HPDE6-E6E7 (cell line): ENCODE measurements around the gene STK25.

Source experiments
- DNase-seq: peaks from one replicate; pipeline ENCODE4 v3.0.0; 2011; ENCODE audit warnings: missing footprints; ENCODE audit errors: extremely low spot score

Gene STK25

GRCh38 chr2:241493092-241493491 lies 15.3 kb downstream of the STK25 start:
- DNase-seq, result no peak

GRCh38 chr2:241492174-241492565 lies 16.2 kb downstream of the STK25 start:
- no peak for DNase-seq

- DNase-seq, result no peak
Measured at GRCh38 chr2:241491549-241492173, 16.7 kb downstream of the STK25 start.

- DNase-seq, result no peak
Measured at GRCh38 chr2:241490825-241491506, 17.4 kb downstream of the STK25 start.

- DNase-seq, result no peak
Measured at GRCh38 chr2:241489733-241490680, 18.4 kb downstream of the STK25 start.

DNA sequence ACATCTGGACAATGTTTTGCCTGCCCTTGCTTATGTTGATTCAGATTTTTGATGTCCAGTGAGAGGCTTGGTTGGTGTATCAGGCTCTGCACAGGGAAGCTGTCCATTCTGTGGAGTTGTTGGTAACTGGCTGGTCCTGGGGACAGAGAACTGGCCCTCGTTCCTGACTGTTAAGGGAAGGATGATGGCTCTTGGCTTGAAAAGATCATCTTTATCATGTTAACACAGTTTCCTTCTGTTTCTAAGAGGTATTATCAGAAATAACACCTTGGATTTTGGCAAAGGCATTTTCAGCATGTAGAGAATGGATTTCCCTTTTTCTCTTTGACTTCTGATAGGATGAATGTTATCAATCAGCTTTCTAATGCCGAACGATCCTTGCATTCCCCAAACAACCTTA lies 19.3 kb downstream of the STK25 start:
- DNase-seq, result no peak

DNA sequence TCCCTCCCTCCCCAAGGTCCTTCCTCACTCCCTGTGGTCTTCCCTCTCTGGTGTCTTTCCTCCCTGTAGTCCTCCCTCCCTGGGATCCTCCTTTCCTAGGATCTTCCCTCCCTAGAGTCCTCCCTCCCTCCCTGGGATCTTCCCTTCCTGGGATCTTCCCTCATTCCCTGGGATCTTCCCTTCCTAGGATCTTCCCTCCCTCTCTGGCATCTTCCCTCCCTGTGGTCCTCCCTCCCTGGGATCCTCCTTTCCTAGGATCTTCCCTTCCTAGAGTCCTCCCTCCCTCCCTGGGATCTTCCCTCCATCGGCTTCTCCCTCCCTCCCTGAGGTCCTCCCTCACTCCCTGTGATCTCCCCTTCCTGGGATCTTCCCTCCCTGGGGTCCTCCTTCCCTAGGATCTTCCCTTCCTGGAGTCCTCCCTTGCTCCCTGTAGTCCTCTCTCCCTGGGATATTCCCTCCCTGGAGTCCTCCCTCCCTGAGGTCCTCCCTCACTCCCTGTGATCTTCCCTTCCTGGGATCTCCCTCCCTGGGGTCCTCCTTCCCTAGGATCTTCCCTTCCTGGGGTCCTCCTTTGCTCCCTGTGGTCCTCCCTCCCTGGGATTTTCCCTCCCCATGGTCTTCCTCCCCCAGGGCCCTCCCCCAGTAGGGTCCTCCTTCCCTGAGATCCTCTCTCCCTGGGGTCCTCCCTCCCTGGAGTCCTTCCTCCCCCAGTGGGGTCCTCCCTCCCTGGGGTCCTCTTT lies 23.0 kb downstream of the STK25 start:
- no peak for DNase-seq

GRCh38 chr2:241483305-241483704 lies 25.1 kb downstream of the STK25 start:
- no peak for DNase-seq

DNA sequence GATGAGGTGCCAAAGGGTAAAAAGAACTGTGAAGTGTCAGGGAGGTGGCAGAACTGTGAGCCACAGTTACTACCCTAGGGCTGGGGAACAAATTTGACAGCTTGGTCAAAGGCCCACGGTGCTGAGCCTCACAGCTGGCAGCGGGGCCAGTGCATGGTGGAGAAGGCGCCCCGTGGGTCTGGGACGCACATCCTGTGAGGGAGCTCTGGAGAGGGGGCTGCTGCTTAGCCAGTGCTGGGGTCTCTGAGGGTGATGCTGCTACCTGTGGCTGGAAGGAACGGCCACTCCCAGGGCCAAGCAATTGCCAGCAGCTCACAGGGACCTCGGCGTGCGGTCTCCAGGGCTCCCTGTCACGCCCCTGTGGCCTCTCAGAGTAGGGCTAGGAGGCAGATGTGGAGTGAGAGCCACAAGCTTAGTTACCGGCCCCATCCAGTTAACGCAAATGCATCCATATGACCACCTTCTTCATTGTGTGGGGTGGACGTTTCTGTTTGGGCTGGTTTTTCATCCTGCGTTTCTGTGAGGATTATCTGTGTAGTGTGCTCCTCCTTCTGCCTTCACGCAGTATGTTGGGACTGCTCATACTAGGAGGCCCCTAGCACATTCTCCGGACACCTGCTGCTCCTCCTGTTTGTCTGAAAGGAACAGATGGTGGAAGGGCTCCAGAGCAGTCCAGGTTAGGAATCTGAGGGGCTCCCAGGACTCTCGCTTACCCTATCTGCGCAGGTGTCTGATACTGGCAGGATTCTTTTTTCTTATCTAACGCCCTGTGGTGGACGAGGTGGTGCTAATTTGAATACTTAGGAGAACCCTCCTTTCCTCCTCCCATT lies 26.0 kb downstream of the STK25 start:
- no peak for DNase-seq

DNA sequence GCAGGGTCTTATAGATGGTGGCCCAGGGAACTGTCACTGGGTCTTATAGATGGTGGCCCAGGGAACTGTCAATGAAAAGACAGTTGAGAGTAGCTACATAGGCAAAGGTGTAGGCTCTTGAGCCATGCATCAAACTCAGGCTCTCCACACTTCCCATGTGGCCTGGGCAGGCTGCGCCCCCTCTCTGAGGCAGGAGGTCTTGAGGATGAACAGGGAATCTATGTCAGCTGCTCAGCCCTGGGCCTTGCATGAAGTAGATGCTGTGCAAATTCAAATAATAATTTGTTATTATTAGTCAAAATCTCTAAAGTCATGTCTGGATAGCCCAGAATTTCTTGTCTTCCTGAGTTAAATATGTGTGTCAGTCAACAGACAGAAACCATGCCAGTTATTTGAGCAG lies 26.7 kb downstream of the STK25 start:
- DNase-seq, result no peak

- DNase-seq, result no peak
Measured at GRCh38 chr2:241479026-241479898, 29.1 kb downstream of the STK25 start.

DNA sequence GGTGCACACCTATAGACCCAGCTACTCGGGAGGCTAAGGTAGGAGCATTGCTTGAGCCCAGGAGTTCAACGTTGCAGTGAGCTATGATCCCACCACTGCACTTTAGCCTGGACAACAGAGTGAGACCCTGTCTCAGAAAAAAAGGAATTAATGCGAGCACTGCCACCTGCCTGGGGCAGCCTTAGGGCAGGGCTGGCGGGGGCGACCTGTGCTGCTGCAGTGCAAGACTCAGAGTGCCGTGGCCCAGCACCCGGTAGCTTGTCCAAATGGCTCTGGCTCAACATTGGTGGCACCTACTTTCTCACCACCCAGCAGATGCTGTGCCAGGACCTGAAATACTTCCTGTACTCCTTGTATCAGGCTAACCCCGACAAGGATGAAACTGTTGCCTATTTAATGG lies 30.2 kb downstream of the STK25 start:
- no peak for DNase-seq

DNA sequence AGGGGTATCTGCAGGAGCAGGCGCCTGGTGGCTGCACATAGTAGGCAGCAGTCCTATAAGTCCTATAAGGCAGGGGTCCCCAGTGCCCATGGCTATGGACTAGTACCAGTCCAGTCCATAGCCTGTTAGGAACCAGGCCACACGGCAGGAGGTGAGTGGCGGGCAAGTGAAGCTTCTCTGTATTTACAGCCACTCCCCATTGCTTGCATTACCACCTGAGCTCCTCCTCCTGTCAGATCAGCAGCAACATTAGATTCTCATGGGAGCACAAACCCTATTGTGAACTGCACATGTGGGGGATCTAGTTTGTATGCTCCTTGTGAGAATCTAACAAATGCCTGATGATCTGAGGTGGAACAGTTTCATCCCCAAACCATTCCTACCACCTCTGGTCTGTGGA lies 33.1 kb downstream of the STK25 start:
- no peak for DNase-seq

DNA sequence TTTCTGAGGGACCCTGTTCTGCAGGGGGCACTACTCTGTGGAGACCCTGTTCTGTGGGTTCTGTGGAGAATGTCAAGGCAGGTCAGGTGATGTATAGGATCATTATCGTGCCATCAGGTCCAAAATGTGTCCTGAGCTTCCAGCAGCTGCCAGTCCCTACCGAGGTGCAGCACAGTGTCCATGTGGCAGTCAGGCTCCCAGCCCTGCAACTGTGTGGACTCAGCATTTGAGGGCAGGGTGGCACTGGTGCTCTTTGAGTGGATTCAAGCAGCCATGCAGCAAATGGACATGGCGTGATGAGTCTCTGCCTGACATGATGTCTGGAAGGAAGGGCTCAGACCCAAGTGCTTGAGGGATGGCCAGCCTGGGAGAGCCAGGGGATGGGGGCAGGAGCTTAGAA lies 35.0 kb downstream of the STK25 start:
- no peak for DNase-seq

GRCh38 chr2:241469746-241470145 lies 38.6 kb downstream of the STK25 start:
- DNase-seq, result no peak

GRCh38 chr2:241468476-241468781 lies 40.0 kb downstream of the STK25 start:
- no peak for DNase-seq

DNA sequence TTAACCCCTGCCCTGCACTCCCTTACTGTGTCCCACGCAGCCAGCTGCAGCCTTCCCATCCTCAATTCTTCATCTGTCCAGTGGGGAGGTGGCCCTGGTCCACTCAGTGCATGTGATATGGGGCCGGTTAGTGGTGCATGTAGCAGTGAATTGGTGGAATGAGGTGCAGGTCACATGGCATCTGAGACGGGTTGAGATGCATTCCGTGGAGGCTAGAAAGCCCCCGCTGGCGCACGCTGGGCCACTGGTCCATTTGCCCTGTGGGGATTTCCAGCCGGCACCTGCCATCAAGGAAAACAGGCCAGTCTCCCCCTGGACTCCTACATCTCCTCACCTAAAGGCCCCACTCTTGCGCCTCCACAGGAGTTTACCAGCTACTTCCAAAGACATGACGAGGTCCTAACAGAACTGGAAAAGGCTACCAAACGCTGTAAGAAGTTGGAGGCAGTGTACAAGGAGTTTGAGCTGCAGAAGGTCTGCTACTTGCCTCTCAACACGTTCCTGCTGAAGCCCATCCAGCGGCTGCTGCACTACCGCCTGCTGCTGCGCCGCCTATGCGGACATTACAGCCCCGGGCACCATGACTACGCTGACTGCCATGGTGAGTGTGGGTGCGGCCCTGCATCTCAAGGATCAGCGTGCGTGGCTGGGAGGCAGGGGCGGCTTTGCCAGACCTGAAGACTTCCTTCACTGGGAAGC lies 40.5 kb downstream of the STK25 start:
- DNase-seq, result no peak

GRCh38 chr2:241466230-241466629 lies 42.2 kb downstream of the STK25 start:
- DNase-seq, result no peak

- no peak for DNase-seq
Measured at GRCh38 chr2:241465543-241465942, 42.8 kb downstream of the STK25 start.
